NCI-H460 (cell line): ENCODE results near the gene TNS3. TPM values are rescaled to one million over a fixed set of nuclear protein-coding genes. Genes with fewer than 3 reads are reported as not detected.

ENCODE experiments used
- DNase-seq: peaks from one replicate; pipeline ENCODE4 v3.0.0-alpha.2; 2016; ENCODE audit warnings: low read depth; ENCODE audit errors: extremely low read depth
- total RNA-seq: library from RNA; depleted of rRNA; stranded (reverse); fragments of >200 nt; shearing (Covaris generic); gene quantifications from 2 replicates; pipeline ENCODE4 v1.2.3, GENCODE V29; 2014

The TNS3 gene
- total RNA-seq, 1 experiment from 2014 or later, result 20.0 TPM

DNA sequence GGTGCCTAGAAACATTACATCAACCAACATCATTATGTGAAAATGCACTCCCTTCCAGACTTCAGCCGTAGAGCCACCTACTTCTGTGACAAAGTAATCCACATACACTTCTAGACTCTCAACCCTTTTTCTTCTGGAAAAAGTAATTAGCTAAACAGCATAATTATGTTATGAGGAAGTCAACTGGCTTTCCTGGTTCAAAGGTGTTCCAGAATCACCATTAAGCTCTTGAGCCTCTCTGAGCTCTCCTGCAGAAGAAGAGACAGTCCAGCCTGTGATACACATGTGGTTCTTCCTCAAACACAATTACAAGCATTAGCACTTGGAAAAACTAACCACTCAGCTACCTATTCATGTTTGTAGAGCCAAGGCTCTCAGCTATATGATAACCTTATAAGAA is 52.5 kb downstream of the TNS3 start:
- no peak for DNase-seq

DNA sequence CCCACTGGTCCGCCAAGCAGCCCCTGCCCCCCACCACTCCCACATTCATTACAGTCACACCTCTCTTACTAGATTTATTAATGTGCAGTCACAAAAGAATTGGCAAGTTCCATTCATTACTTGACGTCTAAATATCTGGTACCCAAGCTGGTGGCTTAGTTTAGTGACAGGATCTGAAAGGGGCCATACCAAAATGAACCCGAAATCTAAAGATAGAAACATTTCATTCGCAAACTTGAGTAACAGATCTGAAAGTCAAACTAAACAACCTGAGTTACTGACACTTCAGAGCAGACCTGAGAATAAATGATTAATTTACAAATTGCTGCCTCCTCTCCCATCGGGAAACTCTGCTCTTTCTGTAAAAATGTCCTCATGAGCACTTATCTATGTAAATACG is 53.4 kb downstream of the TNS3 start:
- no peak for DNase-seq

DNA sequence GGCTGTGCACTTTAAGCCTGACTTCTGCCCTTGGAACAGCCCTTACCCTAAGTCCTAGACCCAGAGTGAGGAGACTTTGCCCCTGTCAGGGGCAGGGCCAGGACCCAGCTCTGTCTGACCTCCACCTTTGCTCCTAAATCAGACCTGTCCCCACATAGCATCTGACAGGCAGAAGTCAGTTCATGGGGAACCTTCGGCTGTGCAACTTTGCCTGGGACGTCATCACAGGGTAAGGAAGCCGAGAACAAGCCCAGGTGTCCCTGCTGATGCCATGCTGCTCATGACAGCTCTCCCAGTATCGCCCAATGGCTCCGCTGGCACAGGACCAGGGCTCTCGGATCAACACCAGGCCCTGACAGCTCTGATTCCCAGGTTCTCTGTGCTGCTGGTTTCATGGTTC is 55.4 kb downstream of the TNS3 start:
- no peak for DNase-seq

DNA sequence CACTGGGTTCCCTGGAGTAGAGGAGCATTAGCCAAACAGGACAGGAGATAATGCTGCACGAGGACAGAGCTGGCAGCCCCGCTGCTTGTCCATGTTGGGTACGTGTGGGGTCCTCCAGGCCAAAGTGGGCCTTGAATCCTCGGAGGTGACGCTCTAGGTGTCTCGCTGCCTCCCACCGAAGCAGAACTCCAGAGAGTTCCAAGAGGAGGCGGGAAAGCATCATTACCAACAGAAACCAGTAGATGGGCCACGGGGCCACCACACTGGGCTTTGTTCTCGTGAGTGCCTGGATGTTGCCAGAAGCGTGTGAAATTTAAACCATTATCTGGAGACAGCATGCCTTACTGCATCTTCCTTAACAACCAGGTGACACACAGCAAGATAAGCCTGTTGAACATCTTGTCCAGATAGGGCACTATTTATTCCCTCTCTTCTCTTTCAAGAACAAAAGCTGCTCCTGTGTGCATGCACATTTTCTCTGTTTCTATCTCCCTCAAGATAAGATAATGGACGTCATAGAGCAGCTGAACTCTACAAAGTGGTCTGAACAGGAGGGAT is 56.8 kb downstream of the TNS3 start:
- no peak for DNase-seq

DNA sequence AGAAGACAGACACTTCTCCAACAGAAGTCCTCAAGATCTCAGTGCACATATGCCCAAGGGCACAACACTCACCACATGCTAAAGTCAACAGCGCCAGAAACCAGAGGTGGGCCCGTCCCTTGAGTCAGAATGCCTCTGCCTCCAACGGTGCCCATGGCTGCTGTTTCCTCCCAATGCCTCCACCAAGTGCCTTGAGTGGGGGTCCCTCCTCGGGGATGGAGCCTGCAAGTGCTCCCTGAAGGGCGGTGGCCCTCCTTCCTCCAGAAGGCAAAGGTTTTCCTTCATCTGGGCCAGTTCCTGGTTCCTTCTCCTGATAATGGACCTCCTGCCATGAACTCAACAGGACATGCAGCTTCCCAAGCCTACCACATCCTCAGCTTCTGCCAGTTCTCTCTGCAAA is 58.5 kb downstream of the TNS3 start:
- no peak for DNase-seq

DNA sequence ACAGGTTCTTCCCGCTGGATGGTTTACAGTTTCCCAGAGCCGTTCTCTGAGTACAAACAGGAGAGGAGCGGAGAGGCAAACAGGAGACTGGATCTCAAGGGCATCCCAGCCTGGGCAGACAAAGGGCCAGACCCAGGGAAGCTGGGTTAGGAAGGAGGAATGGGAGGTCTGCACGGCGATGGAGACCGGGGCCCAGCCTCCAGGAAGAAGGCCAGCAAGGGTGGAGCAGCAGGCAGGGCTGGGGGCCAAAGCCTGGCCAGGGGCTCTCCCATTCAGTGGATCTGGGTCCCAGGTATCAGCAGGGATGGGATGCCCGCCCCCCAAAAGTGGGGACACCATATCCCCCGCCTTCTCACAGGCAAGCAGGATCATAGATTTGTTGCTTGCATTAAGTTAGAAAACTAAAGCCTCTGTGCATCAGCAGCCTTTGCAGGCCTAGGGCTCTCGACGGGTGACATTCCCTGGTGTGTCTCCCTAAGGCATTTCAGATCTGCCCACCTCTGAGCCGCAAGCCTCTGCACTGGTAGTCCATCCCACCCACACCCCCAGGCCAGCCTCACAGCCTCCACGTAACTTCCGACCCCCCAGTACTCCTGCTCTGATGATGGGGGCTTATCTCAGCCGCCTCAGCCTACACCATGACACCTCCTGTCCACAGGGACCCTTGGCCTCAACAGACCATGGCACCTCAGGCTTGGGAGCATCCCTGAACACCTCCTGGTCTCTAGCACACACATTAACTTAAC is 59.9 kb downstream of the TNS3 start:
- no peak for DNase-seq

DNA sequence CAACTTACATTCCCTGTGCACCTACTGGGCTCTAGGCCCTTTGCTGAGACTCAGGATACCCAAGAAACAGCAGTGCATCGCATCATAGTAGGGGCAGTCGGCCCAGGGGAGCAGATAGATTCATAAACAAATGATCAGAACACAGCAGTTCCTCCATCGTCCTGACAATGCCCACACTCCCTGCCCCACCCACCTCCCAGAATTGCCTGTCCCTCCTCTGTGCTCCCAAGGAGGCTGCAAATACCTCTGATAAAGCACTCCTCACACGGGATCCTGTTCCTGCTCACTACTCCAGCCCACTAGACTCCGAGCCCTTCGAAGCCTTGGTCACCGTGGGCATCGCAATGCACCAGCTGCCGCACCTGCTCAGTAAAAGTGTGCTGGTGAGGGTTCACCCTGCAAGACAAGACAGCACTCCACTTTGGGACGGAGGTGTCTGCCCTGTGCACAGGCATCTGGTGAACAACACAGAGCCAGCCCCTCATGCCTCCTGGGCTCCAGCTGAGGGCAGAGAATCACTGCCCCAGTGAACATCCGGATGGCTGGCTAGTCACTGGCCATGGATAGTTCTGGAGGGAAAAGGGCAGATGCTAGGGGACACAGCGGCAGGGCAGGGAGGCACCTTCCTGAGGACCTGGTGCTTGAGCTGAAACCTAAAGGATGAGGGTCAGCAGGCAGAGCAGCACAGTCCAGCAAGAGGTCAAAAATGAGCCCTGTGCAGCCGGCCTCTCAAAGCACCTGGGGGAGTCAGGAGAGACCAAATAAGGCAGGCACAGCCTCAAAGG is 60.7 kb downstream of the TNS3 start:
- no peak for DNase-seq

DNA sequence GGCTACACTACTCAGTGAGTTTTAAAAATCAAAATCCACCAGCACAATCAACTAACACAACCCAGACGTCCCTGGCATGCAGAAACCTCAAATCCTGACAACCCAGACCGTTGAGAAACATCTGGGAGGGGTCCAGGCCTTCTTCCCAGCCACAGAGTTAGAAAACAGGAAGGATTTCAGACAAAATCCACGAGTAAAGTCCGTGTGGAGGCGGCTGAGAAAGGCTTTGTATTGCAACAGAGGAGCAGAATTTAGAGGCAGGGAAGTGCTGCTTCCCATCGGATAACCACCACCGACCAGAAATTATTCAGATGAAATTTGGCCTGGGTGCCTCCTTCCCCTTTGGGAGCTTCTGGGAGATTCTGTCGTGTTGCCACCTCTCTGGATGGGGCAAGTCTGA is 61.5 kb downstream of the TNS3 start:
- no peak for DNase-seq

DNA sequence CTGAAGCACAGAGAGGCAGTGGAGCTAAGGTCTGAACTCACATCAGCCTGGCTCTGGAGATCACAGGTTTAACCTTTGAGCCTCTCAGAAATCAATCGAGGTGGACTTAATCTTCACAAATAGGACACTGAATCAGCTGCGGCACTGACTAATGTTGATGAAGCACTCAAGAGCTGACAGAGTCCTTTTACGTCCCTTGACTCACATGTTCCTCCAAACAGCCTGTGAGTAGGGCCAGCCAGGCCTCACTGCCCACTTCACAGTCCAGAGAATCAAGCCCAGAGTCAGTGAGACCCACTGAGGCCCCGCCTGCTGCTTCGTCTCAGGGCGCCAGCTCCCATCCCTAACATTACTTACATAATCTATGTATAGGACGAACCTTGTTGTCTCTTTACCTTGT is 63.1 kb downstream of the TNS3 start:
- DNase-seq, result no peak

DNA sequence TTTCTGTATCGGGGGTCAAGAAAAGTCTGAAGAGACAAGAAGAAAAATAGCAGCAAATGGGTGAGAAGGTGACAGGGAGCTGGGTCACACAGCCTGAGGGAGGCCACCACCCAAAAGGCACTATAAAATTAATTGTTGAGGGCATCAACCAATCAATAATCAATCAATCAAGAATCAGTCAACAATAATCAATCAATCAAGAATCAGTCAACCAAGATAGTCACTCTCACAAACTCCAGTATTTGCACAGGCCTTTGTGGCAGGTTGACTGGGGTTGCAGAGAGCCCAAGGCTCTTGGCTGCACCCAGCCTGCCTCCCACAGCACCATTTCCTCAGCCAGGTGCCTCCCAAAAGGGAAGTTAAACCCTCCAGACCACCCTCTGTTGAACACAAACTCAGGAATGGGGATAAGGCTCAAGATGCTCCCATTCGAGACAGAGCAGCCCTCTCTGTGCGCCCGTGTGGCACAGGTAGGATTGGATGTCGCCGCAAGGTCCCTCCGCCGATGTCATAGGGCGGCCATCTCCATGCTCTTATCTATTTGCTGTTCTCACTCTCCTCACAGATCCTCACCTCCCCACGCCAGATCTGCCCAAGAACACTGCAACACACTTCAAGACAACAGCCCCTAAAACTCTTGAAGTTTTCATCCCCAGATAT is 64.0 kb downstream of the TNS3 start:
- no peak for DNase-seq

DNA sequence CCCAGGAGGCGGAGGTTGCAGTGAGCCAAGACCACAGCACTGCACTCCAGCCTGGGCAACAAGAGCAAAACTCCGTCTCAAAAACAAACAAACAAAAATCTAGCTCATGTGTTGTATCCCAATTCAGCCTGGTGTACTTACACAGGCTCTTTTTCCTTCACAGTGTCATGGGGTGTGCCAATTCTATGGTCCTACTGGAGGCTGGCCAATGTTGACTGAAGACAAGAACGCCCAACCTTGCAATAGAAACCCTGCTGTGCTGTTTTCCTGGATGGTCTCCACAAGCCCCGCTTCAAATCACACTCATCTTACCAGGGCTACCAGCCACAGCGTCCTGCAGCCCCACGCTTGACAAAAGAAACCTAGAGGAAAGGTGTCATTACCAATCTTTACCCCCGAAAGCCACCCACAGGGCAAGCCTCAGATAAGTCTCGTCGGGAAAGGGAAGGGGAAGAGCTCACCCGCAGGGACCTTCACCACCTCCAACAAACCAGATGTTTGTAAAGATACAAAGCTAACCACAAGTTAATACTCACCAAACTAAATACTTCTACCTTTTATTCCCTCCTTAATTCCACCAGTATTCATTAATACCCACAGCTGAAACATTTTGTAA is 64.8 kb downstream of the TNS3 start:
- DNase-seq, result no peak

DNA sequence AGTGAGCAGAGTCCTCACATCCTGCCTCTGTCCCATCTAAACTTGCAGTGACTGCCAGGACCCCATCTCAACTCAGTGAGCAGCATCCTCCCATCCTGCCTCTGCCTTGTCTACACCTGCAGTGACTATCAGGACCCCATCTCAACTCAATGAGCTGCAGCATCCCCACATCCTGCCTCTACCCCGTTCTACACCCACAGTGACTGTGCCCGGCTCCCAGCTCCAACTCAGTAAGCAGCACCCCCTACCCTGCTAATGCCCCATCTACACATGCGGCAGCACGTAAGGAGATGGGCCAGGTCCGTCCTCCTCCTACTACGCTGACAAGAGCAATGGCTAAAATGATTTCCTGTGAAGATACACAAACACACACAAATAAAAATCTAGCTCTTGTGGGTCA is 65.5 kb downstream of the TNS3 start:
- DNase-seq, result no peak

DNA sequence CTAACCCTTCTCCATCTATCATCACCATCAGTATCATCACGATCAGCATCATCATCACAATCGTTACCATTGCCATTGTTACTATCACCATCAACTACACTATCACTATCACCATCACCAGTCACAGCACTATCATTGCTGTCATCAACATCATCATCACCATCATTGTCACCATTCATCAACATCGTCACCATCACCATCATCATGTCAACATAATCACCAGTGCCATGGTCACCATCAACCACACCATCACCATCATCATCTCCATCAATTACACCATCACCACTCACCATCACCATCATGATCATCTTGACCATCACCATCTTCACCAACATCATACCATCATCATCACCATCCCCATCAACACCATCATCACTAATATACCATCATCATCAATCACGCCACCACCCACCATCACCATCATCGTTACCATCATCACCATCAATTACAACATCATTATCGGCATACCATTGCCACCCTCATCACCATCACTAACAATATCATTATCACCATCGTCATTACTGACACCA is 66.5 kb downstream of the TNS3 start:
- DNase-seq, result no peak

DNA sequence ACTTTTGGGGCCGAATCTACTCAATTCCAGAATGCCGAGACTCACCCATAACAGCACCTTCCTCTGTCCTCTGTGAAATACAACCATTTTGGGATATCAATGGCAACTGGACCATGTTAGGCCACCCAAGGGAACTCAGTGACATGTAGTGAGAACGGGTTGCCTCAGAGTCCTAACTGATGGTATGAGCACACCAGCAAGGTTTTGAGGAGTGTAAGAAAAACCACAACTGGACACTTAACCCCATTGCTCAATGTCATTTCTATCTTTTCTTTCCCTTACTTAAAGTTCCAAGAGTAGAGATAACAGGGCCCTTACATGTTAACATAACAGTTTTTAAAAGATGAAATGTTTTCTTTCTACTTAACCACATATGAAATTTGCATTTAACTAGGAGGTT is 67.1 kb downstream of the TNS3 start:
- DNase-seq, result no peak

DNA sequence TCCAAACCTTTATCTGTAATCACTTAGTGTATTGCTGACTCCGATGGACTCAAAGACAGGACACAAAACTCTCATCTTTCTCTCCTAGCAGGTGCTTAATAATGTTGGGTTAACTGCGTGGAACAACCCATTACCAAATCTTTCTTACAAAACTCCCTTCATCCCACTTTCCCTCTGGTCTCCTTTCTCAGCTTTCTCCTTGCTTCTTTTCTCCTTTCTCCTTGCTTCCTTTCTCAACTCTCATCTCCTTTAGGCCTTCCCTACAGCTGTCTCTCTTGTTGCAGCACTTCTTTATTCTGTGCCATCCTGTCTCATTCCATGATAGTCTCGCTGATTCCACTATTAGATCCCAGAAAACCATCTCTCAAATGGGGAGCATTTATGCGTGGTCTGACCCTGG is 67.5 kb downstream of the TNS3 start:
- DNase-seq, result no peak

DNA sequence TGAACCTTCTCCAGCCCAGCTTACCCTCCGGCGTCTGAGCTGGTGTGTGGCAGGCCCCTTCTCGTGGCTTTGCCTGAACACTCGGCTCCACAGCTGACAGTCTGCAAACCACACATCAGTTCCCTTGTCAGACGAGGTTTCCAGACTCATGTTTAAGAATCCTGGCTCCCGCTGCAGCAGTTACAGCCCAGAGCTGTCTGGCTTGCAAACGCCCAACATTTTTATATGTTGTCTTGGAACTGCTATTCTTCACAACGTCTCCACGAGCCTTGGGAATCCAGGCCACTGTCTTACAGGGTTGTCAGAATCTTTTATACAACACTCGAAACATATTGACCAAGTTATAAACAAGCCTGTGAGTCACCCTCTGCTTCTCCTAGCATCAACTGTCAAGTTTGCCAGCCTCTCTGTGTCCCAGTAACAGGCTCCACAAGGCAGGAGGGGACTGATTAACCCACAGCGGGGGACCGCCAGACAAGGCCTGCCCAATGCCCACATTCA is 68.1 kb downstream of the TNS3 start:
- DNase-seq, result no peak

DNA sequence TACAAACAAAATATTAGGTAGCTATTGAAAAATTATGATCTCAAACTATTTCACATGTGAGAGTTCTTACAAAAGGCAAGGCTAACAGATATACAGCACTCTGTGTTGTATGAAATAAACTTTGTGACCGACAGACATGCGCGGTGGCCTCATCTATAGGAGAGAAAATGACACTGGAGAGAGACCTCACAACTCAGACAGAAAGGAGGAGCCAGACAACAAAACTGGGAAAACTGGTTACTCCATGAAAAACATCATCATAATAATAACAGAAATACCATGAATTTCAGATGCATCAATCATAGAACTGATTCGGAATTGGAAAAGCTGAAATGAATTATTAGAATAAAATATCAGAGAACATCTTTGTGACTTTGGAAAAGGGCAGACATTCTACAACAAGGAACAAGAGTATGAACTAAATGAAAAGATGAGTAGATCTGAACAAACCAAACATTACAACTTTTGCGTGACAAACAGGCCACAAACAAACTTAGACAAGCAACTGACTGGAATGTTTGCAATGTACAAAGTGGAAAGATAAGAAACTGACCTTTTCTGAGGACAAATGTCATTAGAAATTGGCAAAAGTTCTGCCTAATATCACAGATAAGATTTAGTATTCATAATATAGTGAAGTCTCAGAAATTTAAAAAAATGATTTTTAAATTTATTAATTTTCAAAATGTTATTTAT is 69.3 kb downstream of the TNS3 start:
- no peak for DNase-seq

DNA sequence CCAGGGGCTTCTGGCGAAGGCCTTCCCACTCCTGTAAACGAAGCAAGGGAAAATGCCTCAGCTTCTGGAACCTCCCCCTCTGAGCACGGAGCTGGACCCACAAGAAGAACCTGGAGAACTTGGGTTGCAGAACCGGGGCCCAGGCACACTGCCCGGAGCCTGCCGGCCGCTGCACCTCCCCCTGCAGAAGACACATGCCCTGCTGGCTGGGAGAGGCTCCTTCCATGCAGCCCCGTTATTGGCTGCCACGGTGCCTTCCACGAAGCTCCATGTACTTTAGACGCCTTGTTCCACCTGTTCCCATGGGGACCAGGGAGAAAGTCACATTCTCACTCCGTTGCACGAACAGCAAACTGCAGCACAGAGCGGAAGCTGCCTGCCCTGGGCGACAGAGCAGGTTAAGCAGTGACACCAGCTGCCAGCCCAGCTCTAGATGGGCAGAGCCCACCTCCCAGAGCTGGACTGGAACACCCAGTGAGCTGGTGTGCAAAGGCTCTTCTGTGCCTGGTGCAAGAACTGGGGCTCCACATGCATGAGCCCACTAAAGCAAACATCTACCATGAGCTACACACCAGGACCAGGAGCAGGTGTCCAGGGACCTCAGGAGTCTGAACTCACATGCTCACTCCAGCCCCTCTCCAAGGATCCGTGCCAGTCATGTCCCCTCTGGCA is 70.1 kb downstream of the TNS3 start:
- DNase-seq, result no peak

DNA sequence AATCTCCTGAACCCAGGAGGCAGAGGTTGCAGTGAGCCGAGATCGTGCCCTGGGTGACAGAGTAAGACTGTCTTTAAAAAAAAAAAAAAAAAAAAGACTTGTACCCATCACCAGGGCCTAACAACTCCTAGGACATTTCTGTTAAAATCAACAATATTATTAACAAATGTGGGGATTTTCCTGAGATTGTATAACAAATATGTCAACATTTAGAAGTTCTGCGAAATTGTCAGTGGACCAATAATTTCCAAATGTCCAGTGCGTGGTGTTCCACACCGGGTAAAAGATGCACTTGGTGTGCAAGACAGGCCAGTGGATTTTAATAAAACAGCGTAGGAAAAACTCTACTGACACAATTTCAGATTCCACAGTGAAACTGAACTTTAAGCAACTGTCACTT is 71.1 kb downstream of the TNS3 start:
- no peak for DNase-seq
